ENCODE measurements around the gene ACBD6. TPM values are rescaled to one million over a fixed set of nuclear protein-coding genes. Genes with fewer than 3 reads are reported as not detected.

Gene ACBD6
- total RNA-seq, 2 donors from 2014 or later: 44.0 to 53.5 TPM

GRCh38 chr1:180311011-180311730 is 191.2 kb downstream of the ACBD6 start:
- TF ChIP-seq CTCF (IDR thresholded peaks at IDR 0.05): no peak
- ATAC-seq (ENCODE audit: insufficient number of reproducible peaks, low FRiP score, low read depth) (no peak), DNase-seq (ENCODE audit: low spot score) (no peak)
- Histone ChIP-seq H3K4me1 (ENCODE audit: control insufficient read depth in 1 of 2, low read depth in 2 of 2) (peaks cover 7 to 8% of the 10 kb centered on the region in 2 donors), H3K4me3 (no peak overlapping the region), H3K36me3 (no peaks in the 10 kb centered on the region), H3K27ac (no peak overlapping the region), H3K27me3 (replicated peaks; ENCODE audit: insufficient read depth) (no peaks in the 10 kb centered on the region), H3K9me3 (no peaks in the 10 kb centered on the region)

- ATAC-seq (ENCODE audit: insufficient number of reproducible peaks, low FRiP score, low read depth) (no peak), DNase-seq (ENCODE audit: low spot score) (no peak)
- TF ChIP-seq CTCF (IDR thresholded peaks at IDR 0.05): no peak
- no peak overlapping the region for H3K4me3 ChIP-seq
- no peaks in the 10 kb centered on the region for H3K9me3 ChIP-seq
- peaks cover 0 to under 1% of the 10 kb centered on the region in 2 donors for H3K4me1 ChIP-seq (ENCODE audit: control insufficient read depth in 1 of 2, low read depth in 2 of 2)
- H3K27ac ChIP-seq: no peak overlapping the region
- no peaks in the 10 kb centered on the region for H3K36me3 ChIP-seq
- no peaks in the 10 kb centered on the region for H3K27me3 ChIP-seq (replicated peaks; ENCODE audit: insufficient read depth)
These were observed 192.3 kb downstream of the ACBD6 start for GRCh38 chr1:180310095-180310494.

- Histone ChIP-seq H3K27me3 (replicated peaks; ENCODE audit: insufficient read depth) (no peaks in the 10 kb centered on the region), H3K36me3 (no peaks in the 10 kb centered on the region), H3K4me1 (ENCODE audit: control insufficient read depth in 1 of 2, low read depth in 2 of 2) (no peaks in the 10 kb centered on the region), H3K27ac (no peak overlapping the region), H3K9me3 (no peaks in the 10 kb centered on the region), H3K4me3 (no peak overlapping the region)
- TF ChIP-seq CTCF (IDR thresholded peaks at IDR 0.05): no peak
- no peak for DNase-seq (ENCODE audit: low spot score)
- no peak for ATAC-seq (ENCODE audit: insufficient number of reproducible peaks, low FRiP score, low read depth)
These were observed 193.0 kb downstream of the ACBD6 start for GRCh38 chr1:180309338-180309737.

- Histone ChIP-seq H3K36me3 (no peaks in the 10 kb centered on the region), H3K4me3 (no peak overlapping the region), H3K4me1 (ENCODE audit: control insufficient read depth in 1 of 2, low read depth in 2 of 2) (no peaks in the 10 kb centered on the region), H3K27me3 (replicated peaks; ENCODE audit: insufficient read depth) (no peaks in the 10 kb centered on the region), H3K27ac (no peak overlapping the region), H3K9me3 (no peaks in the 10 kb centered on the region)
- ATAC-seq (ENCODE audit: insufficient number of reproducible peaks, low FRiP score, low read depth): no peak
- no peak for DNase-seq (ENCODE audit: low spot score)
- TF ChIP-seq CTCF (IDR thresholded peaks at IDR 0.05): no peak
These were observed 201.1 kb downstream of the ACBD6 start for GRCh38 chr1:180301135-180301742.

GRCh38 chr1:180299479-180300221 is 202.7 kb downstream of the ACBD6 start:
- TF ChIP-seq CTCF (IDR thresholded peaks at IDR 0.05): no peak
- Histone ChIP-seq H3K27me3 (replicated peaks; ENCODE audit: insufficient read depth) (no peaks in the 10 kb centered on the region), H3K36me3 (no peaks in the 10 kb centered on the region), H3K4me1 (ENCODE audit: control insufficient read depth in 1 of 2, low read depth in 2 of 2) (no peaks in the 10 kb centered on the region), H3K4me3 (no peak overlapping the region), H3K27ac (no peak overlapping the region), H3K9me3 (no peaks in the 10 kb centered on the region)
- ATAC-seq (ENCODE audit: insufficient number of reproducible peaks, low FRiP score, low read depth) (no peak), DNase-seq (ENCODE audit: low spot score) (no peak)
